Activated naive CD4-positive, alpha-beta T cell (primary cell): ENCODE measurements around the gene C6orf47.
"Not testable (repeated sequence)": the region's sequence is repeated elsewhere in the genome, so short reads cannot be mapped to it uniquely, and the experiment has no call there.

Experiments used
- DNase-seq, 4 experiments: peaks; one replicate each; lab custom pipeline; 2025; lab: John Stamatoyannopoulos, UW

Gene C6orf47, protein sequence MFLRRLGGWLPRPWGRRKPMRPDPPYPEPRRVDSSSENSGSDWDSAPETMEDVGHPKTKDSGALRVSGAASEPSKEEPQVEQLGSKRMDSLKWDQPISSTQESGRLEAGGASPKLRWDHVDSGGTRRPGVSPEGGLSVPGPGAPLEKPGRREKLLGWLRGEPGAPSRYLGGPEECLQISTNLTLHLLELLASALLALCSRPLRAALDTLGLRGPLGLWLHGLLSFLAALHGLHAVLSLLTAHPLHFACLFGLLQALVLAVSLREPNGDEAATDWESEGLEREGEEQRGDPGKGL

DNA sequence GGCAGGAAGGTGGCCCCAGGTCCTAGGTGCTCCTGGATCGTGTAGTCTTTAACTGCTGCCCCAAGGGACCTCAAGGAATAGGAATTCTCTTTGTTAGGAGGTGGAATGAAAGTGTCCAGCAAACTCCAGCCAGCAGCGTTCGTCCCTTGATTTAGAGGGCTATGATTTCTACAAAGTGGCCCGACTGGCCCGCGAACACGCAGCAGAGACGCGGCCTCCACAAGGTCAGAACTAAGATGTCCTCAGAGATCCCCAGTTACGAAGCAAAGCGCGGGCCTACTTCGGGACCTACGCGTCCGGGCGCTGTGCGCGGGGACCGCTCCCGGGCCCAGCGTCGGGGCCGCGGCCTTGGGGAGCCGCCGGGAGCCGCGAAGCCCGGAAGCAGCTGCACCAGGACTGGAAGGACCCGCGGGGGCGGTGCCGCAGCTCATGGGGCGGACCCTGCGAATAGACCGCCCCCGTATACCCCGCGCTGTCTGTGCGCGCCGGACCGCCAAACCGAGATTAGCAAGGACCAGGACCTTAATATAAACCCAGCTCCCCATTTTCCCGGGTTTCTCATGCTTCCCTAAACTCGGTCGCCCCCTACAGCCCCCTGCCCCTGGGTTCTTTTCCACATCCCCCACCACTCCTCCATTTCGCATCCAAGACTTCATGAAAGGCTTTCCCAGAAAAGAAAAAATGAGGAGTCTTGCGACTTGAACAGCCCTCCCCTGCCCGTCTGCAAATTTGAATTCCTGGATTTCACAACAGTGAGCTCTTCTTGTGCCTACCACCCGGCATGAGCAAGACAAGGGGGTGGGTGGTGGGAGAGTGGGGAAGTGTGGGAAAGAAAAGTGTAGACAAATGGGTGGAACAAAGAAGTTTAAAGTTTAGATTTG, at the start of gene C6orf47:
C6orf47 (minus strand) TSS at position 398 of the 881 bp plus-strand sequence. CDS start 831 bp downstream, outside the sequence.
- DNase-seq: peak; percentile 13 to 64 (median 25)

- DNase-seq: not testable (repeated sequence)
Measured at GRCh38 chr6:31709157-31709556, 48.6 kb upstream of the C6orf47 start.

GRCh38 chr6:31708224-31708623, 47.6 kb upstream of the C6orf47 start:
- DNase-seq: no peak

DNA sequence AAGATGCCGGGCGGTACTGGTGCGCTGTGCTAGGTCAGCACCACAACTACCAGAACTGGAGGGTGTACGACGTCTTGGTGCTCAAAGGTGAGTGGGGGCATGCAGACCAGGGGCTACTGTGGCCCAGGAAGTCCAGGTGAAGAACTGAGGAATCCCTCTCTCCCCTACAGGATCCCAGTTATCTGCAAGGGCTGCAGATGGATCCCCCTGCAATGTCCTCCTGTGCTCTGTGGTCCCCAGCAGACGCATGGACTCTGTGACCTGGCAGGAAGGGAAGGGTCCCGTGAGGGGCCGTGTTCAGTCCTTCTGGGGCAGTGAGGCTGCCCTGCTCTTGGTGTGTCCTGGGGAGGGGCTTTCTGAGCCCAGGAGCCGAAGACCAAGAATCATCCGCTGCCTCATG, 47.1 kb upstream of the C6orf47 start:
- DNase-seq: no peak

GRCh38 chr6:31706599-31706998, 46.0 kb upstream of the C6orf47 start, which contains the start of gene LY6G6F:
Gene LY6G6F (plus strand): TSS chr6:31706866. CDS start chr6:31706907, 41 bp downstream.
- no peak for DNase-seq

GRCh38 chr6:31705931-31706330, 45.4 kb upstream of the C6orf47 start:
- no peak for DNase-seq

- peak; percentile 74 to 94 (median 84) for DNase-seq
Measured at GRCh38 chr6:31702819-31703716, 42.5 kb upstream of the C6orf47 start, which contains the start of gene ABHD16A. Gene ABHD16A (minus strand): TSS chr6:31703324. CDS start chr6:31703281, 43 bp downstream.

- no peak for DNase-seq
Measured at GRCh38 chr6:31702405-31702818, 41.8 kb upstream of the C6orf47 start.

- no peak for DNase-seq
Measured at GRCh38 chr6:31701666-31702404, 41.3 kb upstream of the C6orf47 start.

GRCh38 chr6:31700740-31701401, 40.3 kb upstream of the C6orf47 start:
- DNase-seq: no peak

DNA sequence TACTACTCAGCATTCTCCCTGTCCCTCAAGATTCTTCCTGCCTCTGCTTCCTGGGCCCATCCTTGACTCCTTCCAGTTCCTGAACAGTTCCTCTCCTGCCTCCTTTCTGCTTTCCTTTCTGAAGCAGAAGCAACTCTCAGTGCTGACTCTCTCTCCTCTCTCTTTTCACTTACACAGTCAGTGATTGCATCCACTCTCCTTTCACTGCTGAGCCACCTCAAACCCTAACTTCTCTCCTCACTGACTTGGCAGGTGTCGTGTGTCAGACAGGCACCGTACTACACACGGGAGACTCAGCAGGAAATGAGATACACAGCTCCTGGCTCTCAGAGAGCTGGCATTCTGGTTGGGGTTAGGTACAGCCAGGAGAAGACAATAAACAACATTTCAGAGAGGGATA, 37.0 kb upstream of the C6orf47 start:
- no peak for DNase-seq

DNA sequence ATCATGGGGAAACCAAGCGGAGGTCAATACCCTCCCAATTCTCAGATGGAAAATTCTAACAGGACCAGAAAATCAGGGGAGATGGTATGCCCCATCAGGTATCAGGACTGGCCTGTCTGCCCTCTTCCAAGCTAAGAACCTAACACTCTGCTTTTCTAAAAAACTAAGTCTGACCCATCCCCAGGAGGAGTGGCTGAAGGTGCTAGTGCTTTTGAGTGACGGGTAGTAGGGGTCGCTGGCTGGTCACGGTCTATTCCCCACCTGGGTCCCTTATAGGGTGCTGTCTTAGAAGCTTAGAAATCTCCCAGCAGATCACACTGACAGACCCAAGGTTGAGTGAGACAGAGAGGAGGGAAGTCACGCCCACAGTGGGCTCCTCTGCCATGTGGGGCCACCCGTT, 33.0 kb upstream of the C6orf47 start:
- no peak for DNase-seq

- no peak for DNase-seq
Measured at GRCh38 chr6:31692886-31693285, 32.3 kb upstream of the C6orf47 start.

DNA sequence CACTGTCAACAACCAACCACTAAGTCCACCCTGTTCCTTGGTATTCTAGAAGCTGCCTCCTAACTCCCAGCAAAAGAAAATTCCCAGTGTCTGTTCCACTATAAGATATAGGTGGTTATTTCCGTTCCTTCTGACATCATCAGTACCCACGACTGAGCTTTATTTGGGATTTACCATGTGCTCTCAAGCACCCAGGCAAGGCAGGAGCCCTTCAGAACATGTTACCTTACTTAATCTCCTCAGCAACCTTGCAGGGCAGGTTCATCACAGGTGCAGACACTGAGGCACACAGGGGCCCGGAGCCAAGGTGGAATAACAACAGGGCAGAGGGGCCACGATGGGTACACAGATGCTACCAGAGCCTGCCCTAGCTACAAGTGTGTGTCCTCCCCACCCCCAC, 31.8 kb upstream of the C6orf47 start:
- no peak for DNase-seq

GRCh38 chr6:31691564-31692108, 31.1 kb upstream of the C6orf47 start:
- DNase-seq: no peak

- DNase-seq: no peak
Measured at GRCh38 chr6:31691078-31691463, 30.5 kb upstream of the C6orf47 start.

DNA sequence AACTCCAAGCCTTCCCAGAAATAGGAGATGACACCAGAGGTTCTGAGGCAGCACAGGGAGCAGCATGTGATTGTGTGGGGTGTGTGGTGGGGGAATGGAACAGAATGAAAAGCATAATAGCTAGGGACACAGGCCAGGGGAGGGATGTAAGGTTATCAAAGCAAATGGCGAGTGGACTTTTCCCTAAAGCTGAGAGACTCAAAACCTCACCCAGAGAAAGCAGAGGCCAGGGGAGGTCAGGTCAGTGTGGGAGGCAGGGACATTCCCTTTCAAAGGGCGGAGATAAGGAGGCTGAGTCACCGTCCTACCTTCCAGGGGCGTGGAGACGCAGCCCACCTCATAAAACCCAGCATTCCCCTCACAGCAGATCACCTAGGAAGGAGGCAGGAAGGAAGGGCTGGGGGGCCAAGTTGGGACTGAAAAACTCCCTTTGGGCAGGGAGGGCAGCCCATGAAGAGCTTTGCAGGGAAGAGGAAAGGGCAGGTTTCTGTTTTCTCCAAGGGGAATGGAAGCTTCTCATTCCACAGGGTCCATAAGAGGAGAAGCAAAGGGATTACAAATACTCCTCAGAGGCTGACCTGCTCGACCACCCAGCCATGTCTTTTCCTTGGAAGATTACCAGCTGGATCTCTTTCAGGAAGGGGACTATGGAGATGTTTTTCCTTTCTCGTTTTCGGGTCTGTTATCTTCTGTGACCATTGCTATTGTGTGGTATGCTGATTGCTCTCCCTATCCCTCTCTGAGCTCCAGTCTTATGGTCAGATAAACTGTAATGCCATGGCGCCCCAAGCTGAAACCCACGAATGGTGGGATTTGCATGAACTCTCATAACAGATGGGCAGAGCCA, 29.9 kb upstream of the C6orf47 start:
- no peak for DNase-seq

DNA sequence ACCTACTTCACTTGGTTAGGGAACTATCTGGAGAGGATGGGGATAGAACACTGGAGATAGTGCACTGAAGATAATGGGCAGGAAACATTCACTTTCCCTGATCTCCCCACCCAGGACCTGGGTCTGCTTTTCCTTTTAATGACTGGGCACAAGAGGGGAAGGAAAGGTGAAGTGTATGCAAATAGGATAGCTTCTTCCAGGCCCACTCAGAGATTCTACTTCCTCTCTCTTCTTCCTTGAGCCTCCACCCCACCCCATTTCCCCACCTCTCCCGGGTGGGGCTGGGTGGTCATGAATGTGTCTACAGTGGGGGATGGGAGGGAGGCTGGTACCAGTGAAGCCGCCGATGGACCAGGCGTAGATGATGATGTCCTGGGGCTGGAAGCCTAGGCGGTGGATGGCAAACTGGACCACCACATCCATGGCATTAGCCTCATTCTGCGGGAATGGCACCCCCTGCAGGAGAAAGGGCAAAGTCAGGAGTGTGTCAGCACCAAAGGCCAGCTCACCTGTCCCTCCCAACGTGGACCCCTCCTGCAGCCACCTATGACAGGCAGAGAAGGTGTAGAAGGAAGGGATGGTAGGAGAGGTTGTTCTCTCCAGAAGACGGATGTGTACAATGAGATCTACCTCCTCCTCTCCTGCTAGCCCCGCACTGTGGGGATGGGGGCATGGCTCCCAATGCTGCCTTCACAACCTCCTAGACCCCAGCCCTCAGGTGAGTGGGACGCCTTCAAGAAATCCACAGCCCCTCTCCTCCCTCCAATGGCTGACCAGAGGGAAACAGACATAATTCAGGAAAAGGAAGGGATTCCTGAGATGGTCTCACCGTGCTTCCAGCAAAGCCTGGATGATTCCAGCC, 28.9 kb upstream of the C6orf47 start:
- DNase-seq: no peak
